ENCODE data around the gene HIP1. TPM values are rescaled to one million over a fixed set of nuclear protein-coding genes. Genes with fewer than 3 reads are reported as not detected.
"Not testable (repeated sequence)": the region's sequence is repeated elsewhere in the genome, so short reads cannot be mapped to it uniquely, and the experiment has no call there.

HIP1 gene
- total RNA-seq, 1 experiment from 2014 or later: 34.6 TPM

DNA sequence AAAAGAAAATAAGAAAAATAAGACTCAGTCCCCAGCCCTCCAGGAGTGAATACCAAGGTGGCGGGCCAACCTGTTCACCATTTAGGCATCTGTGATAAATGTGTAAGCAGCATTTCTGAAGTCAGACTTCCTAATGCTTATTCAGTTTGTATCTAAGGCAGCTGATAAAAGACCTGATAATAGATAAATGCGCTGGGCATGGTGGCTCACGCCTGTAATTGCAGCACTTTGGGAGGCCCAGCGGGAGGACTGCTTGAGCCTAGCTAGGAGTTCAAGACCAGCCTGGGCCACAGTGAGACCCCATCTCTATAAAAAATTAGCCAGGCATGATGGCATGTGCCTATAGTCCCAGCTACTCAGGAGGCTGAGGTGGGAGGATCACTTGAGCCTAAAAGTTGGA lies 143.0 kb downstream of the HIP1 start:
- no peak for DNase-seq
- Histone ChIP-seq H3K27me3 (ENCODE audit: control insufficient read depth, insufficient read depth, low read length) (no peaks in the 10 kb centered on the region), H3K4me3 (ENCODE audit: insufficient read depth, low read depth, low read length) (no peak overlapping the region), H3K36me3 (replicated peaks; ENCODE audit: control insufficient read depth, insufficient read depth, low read length) (peaks cover 23% of the 10 kb centered on the region)

DNA sequence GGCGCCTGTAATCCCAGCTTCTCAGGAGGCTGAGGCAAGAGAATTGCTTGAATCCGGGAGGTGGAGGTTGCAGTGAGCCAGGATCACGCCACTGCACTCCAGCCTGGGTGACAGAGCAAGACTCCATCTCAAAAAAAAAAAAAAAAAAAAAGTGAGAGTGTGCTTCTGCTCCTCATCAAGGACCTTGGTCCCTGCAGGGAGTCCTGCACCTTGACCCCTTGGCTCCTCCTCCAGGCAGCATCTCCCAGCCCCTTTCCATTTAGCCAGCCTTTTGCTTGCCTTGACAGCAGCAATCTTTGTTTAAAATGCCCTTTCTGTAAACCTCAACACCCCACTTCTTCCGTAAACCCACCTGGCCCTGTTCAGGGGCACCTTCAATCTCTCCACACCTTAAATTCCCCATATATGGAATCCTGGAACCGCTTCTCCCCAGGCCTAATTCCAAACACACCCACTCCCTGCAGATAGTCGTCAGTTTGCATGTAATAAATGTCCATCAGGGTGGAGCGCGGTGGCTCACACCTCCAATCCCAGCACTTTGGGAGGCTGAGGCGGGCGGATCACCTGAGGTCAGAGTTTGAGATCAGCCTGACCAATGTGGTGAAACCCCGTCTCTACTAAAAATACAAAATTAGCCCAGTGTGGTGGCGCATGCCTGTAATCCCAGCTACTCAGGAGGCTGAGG lies 145.1 kb downstream of the HIP1 start:
- not testable (repeated sequence) for DNase-seq; H3K4me3 ChIP-seq (ENCODE audit: insufficient read depth, low read depth, low read length); H3K27me3 ChIP-seq (ENCODE audit: control insufficient read depth, insufficient read depth, low read length)
- peaks cover 22% of the 10 kb centered on the region for H3K36me3 ChIP-seq (replicated peaks; ENCODE audit: control insufficient read depth, insufficient read depth, low read length)

DNA sequence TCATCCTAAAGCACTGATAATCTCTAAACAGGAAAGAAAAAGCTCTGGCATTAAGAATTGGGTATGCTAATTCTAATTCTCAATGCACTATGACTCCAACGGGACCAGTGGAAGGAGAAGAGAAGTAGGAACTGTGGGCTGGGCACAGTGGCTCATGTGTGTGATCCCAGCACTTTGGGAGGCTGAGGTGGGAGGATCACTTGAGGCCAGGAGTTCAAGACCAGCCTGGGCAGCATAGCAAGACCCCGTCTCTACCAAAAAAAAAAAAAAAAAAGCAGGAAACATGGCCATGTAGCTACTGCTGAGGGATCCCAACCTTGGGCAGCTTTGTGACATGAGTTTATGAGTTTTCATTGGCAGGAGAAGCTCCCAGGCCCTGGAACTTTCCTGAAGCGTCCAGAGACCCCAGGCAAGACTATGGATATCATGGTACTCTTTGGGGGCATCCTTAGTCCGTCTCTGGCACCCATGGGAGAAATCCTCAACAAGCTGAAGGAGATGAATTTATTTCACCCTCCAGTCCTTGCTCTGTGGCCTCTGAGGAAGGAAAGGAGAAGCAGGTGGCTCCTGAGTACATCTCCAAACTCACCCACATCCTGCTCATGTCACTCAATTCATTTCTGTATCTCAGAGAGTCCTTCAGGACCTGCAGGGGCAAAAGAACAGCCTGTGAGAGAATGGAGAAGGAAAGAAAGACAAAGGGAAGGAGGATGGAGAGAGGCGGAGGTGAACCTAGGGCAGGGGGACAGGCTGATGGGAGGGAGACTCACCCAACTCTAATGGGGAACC lies 147.1 kb downstream of the HIP1 start:
- H3K4me3 ChIP-seq (ENCODE audit: insufficient read depth, low read depth, low read length): no peak overlapping the region
- H3K27me3 ChIP-seq (ENCODE audit: control insufficient read depth, insufficient read depth, low read length): no peaks in the 10 kb centered on the region
- peaks cover 16% of the 10 kb centered on the region for H3K36me3 ChIP-seq (replicated peaks; ENCODE audit: control insufficient read depth, insufficient read depth, low read length)
- no peak for DNase-seq

DNA sequence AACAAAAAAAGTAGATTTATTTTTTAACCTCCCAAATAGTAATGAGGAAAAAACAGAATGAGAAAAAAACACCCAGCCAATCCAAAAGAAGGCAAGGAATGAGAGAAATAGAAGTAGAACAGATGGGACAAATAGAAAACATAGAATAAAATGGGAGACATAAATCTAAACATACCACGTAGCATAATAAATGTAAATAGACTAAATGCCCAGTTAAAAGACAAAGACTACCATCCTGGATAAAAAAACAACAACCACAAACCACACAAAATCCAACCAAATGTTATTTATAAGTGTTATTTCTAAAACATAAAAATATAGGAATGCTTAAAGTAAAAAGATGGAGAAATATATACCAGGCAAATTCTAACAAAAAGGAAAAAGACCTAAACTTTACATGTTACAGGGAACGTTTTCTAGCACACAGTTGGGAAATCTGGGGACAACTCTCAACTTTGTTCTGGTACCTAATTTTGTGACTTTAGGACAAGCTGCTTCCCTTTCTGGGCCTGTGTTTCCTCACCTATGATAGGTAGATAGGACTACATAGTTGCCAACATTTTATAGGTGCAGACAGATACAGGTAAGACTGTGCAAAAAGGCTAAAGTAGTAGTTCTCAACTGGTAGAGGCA lies 148.3 kb downstream of the HIP1 start:
- no peak for DNase-seq
- no peaks in the 10 kb centered on the region for H3K27me3 ChIP-seq (ENCODE audit: control insufficient read depth, insufficient read depth, low read length)
- H3K36me3 ChIP-seq (replicated peaks; ENCODE audit: control insufficient read depth, insufficient read depth, low read length): peaks cover 21% of the 10 kb centered on the region

DNA sequence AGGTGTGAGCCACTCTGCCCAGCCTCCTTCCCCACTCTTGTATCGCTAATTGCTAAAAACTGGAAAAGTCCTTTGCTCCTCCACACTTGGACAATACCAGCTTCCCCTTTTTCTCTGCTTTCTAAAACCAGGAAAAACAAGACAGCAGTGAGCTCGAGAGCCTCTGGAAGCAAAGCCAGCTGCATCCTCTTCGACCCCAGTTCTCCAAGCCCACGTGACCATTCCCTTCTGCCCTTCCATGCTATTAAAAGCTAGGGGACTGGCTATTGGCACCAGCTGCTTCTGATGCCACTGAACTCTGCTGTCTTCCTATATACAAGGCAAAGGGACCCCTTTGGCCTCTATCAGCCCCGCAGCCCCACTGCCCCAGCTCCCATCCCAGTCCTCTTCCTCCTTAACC lies 154.4 kb downstream of the HIP1 start:
- no peak overlapping the region for H3K4me3 ChIP-seq (ENCODE audit: insufficient read depth, low read depth, low read length)
- no peak for DNase-seq
- H3K36me3 ChIP-seq (replicated peaks; ENCODE audit: control insufficient read depth, insufficient read depth, low read length): peaks cover 37% of the 10 kb centered on the region
- no peaks in the 10 kb centered on the region for H3K27me3 ChIP-seq (ENCODE audit: control insufficient read depth, insufficient read depth, low read length)

More for the DNA sequence above, 148.3 kb downstream of the HIP1 start:
- H3K4me3 ChIP-seq (ENCODE audit: insufficient read depth, low read depth, low read length): no peak overlapping the region

DNA sequence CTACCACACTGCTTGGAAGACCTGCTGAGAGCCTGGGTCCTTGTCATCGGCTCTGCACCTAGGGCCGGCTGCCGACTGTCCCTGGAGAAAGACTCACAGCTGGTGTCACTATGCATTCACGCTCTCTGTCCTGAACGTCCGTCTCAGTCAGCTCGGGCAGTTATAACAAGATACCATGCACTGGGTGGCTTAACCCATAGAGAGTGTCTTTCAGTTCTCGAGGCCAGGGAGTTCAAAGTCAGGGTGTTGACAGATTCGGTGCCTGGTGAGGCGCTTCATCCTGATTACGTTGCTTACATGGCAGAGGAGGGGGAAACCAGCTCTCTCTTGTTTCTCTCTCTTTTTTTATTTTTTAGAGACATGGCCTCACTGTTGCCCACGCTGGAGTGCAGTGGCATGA lies 155.5 kb downstream of the HIP1 start:
- peaks cover 39% of the 10 kb centered on the region for H3K36me3 ChIP-seq (replicated peaks; ENCODE audit: control insufficient read depth, insufficient read depth, low read length)
- no peaks in the 10 kb centered on the region for H3K27me3 ChIP-seq (ENCODE audit: control insufficient read depth, insufficient read depth, low read length)
- no peak for DNase-seq
- H3K4me3 ChIP-seq (ENCODE audit: insufficient read depth, low read depth, low read length): no peak overlapping the region

DNA sequence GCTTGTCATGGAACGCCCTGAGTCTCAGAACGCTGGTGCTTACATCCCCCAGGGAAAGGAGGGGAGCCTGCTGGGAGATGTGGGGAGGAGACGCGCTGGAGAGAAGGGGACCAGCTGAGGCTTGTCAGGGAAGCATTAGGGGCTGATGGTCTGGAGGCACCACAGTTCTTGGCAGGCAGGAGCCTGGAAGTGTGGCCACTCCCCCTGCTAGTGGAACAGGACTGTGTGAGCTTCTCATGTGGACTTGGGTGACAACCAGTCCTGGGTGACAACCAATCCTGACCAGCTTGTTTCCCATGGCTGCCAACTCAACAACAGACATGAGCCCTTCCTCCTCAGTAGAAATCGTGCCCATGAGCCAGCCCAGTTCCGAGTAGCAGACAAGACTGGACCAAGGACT lies 158.8 kb downstream of the HIP1 start:
- DNase-seq: no peak
- no peak overlapping the region for H3K4me3 ChIP-seq (ENCODE audit: insufficient read depth, low read depth, low read length)
- no peaks in the 10 kb centered on the region for H3K27me3 ChIP-seq (ENCODE audit: control insufficient read depth, insufficient read depth, low read length)
- H3K36me3 ChIP-seq (replicated peaks; ENCODE audit: control insufficient read depth, insufficient read depth, low read length): peaks cover 39% of the 10 kb centered on the region

DNA sequence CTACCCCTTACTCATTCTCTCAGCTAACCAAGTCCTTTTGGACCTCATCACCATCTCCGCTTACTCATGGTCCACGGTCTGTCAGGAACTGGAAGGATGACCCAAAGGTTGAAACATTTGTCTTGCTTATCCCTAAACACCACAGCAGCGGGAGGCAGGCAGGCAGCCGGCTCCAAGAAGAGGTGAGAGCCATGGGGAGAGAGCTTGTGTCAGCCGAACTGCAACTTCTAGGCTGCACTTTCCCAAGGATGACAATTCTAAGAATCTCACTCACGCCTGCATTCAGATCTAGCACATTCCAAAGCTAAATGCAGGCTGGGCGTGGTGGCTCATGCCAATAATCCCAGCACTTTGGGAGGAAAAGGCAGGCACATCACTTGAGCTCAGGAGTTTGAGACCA lies 160.7 kb downstream of the HIP1 start:
- DNase-seq: no peak
- Histone ChIP-seq H3K27me3 (ENCODE audit: control insufficient read depth, insufficient read depth, low read length) (no peaks in the 10 kb centered on the region), H3K36me3 (replicated peaks; ENCODE audit: control insufficient read depth, insufficient read depth, low read length) (peaks cover 38% of the 10 kb centered on the region), H3K4me3 (ENCODE audit: insufficient read depth, low read depth, low read length) (no peak overlapping the region)

DNA sequence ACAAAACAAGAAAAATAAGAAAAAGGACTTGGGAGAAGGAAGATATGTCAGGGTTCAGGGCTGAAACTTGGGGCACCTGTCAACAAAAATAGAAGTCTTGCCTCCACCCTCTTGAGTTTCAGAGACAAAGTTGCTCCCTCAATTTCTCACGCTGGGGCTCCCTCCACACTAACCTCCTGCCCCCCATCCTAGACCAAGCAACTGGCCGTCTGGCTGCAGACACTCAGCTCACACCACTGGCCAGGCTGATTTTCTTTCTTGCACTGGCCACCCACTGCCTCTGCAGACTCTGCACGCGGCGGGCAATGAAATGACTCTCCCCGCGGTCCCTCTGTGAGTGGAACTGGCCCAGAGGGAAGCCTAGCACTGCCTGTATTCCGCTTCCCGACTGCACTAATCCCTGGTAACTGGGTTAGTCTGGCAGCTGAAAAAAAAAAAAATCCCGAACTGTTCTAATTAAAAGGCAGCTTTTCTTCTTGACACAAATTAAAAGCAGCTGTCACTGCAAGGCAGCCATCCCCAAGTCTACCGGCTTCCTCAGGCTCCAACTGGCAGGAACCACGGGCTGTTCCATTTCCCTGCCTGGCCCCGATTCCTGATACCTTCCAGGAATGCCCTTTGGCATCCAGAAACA lies 163.1 kb downstream of the HIP1 start:
- H3K36me3 ChIP-seq (replicated peaks; ENCODE audit: control insufficient read depth, insufficient read depth, low read length): peaks cover 28% of the 10 kb centered on the region
- H3K27me3 ChIP-seq (ENCODE audit: control insufficient read depth, insufficient read depth, low read length): no peaks in the 10 kb centered on the region
- no peak overlapping the region for H3K4me3 ChIP-seq (ENCODE audit: insufficient read depth, low read depth, low read length)
- DNase-seq: no peak

DNA sequence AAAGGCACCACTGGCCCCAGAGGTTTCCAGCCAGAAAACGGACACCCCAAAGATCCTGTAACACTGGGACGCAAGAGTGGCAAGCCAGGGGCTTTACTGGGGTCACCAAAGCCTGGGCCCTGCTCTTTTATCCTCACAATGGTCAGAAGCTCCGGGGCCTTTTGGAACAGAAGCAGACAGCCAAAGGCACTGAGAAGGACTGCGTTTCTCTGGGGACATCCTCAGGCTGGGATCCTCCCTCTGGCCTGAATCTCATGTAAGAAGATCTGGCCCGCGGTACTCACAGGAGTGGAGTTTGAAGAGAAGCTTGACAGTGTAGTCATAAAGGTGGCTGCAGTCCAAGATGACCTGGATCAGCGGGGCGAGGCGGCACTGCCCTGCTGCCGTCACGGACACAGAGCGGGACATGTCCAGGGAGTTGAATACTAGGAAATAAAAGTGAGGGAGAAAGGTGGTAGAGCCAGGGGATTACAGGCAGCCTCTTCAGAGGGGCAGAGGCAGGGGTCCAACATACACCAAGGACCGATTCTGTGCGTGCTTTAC lies 165.2 kb downstream of the HIP1 start:
- no peak overlapping the region for H3K4me3 ChIP-seq (ENCODE audit: insufficient read depth, low read depth, low read length)
- H3K36me3 ChIP-seq (replicated peaks; ENCODE audit: control insufficient read depth, insufficient read depth, low read length): peaks cover 18% of the 10 kb centered on the region
- DNase-seq: no peak
- no peaks in the 10 kb centered on the region for H3K27me3 ChIP-seq (ENCODE audit: control insufficient read depth, insufficient read depth, low read length)

DNA sequence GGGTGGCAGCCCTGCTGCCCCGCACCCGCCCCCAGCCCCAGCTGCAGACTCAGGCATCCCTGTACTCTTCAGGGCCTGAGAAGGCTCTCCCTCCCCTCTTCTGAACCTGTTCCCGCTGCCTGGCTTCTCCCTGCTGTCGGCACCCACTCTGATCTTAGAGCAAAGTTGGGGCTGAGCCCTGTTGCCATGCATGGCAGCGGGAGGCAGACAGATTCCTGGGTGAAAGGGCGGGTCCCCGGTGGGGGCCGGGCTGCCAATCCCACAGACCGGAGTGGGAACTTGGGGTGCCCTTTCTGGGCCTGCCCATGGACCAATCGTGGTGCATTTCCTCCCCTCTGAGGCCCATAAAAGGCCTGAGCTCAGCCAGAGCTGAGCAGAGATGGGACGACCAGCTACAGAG lies 165.9 kb downstream of the HIP1 start:
- no peaks in the 10 kb centered on the region for H3K27me3 ChIP-seq (ENCODE audit: control insufficient read depth, insufficient read depth, low read length)
- H3K4me3 ChIP-seq (ENCODE audit: insufficient read depth, low read depth, low read length): no peak overlapping the region
- peaks cover 16% of the 10 kb centered on the region for H3K36me3 ChIP-seq (replicated peaks; ENCODE audit: control insufficient read depth, insufficient read depth, low read length)
- no peak for DNase-seq

DNA sequence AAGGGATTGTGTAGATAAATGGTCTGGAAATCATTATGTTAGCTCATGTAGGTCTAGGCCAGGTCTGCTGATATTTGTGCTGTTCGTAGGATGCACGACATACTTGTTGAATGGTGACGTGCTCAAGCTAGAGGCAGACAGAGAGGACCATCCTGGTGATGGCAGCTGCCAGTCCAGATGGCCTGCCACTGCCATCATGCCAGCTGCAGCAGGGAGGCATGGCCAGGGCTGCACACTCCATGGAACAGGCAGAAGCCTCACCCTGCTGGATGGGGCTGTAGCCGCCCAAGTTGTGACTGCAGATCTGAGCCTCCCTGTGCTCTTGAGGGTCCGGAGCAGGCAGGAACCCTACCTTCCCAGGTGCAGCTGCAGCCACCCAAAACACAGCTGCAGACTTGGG lies 166.3 kb downstream of the HIP1 start:
- Histone ChIP-seq H3K36me3 (replicated peaks; ENCODE audit: control insufficient read depth, insufficient read depth, low read length) (peaks cover 17% of the 10 kb centered on the region), H3K27me3 (ENCODE audit: control insufficient read depth, insufficient read depth, low read length) (no peaks in the 10 kb centered on the region), H3K4me3 (ENCODE audit: insufficient read depth, low read depth, low read length) (no peak overlapping the region)
- DNase-seq: no peak

DNA sequence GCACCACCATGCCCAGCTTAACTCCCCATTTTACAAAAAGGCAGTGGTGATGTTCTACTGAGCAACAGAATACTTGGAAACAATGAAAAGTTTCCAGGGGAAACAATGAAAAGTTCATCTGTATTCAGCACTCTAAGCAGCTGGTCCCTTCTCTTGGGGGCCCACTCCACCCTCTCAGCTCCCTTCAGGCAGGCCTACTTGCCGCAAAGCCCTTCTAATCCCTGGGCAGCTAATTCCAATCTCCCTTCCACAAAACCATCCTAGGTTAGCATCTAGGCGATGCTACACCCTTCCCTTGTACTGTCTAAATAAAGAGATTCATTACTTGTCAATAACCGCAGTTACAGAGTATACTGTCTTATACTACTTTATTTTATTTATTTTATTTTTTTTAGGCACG lies 167.5 kb downstream of the HIP1 start:
- Histone ChIP-seq H3K36me3 (replicated peaks; ENCODE audit: control insufficient read depth, insufficient read depth, low read length) (peaks cover 22% of the 10 kb centered on the region), H3K27me3 (ENCODE audit: control insufficient read depth, insufficient read depth, low read length) (no peaks in the 10 kb centered on the region), H3K4me3 (ENCODE audit: insufficient read depth, low read depth, low read length) (no peak overlapping the region)
- DNase-seq: no peak

DNA sequence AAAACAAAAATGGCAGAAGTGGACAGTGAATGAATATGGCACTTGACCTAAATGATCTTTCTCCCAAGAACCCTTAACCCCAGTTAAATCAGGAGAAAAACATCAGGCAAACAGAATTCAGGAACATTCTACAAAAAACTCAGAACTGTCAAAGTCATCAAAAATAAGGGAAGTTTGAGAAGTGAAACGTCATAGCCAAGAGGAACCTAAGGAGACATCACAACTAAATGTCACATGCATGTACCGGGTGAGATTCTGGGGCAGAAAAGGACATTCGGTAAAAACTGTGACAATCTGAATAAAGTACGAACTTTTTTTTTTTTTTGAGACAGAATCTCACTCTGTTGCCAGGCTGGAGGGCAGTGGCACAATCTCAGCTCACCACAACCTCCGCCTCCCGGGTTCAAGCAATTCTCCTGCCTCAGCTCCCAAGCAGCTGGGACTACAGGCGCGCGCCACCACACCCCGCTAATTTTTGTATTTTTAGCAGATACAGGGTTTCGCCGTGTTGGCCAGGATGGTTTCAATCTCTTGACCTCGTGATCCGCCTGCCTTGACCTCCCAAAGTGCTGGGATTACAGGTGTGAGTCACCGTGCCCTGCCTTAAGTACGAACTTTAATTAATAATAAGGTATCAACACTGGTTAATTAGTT lies 169.0 kb downstream of the HIP1 start:
- not testable (repeated sequence) for H3K4me3 ChIP-seq (ENCODE audit: insufficient read depth, low read depth, low read length); H3K27me3 ChIP-seq (ENCODE audit: control insufficient read depth, insufficient read depth, low read length); DNase-seq
- H3K36me3 ChIP-seq (replicated peaks; ENCODE audit: control insufficient read depth, insufficient read depth, low read length): peaks cover 28% of the 10 kb centered on the region

Measured in H7 (cell line).